HG02798 (cell line): ENCODE data around the gene PFKFB3.
"Not testable (repeated sequence)": the region's sequence is repeated elsewhere in the genome, so short reads cannot be mapped to it uniquely, and the experiment has no call there.

ENCODE experiments used
- ATAC-seq: cut with Tn5 transposase; IDR thresholded peaks from one replicate; pipeline ENCODE4 v1.9.1; 2021; ENCODE audit warnings: mild to moderate bottlenecking; ENCODE audit not compliant: unreplicated experiment, poor library complexity

The PFKFB3 gene

DNA sequence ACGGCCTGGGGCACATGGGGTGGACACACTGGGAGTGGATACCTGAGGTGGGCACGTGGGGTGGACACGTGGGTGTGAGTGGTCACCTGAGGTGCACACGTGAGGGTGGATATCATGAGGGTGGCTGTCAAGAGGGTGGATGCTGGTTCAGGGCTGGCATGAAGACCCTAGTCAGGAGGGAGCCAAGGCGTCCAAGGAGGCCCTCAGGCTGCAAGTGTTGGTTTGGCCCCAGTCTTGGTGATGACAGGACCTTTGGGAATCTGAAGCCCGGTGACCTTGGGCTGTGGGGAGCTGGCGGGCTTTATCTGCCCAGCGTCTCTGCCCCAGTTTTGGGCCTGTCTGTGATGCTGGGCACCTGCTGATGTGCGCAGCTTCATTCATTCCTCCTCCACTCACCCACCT lies 24.9 kb upstream of the PFKFB3 start:
- ATAC-seq = no peak

GRCh38 chr10:6178581-6178980 lies 24.2 kb upstream of the PFKFB3 start:
- ATAC-seq = no peak

GRCh38 chr10:6179078-6179477 lies 23.7 kb upstream of the PFKFB3 start:
- no peak for ATAC-seq

DNA sequence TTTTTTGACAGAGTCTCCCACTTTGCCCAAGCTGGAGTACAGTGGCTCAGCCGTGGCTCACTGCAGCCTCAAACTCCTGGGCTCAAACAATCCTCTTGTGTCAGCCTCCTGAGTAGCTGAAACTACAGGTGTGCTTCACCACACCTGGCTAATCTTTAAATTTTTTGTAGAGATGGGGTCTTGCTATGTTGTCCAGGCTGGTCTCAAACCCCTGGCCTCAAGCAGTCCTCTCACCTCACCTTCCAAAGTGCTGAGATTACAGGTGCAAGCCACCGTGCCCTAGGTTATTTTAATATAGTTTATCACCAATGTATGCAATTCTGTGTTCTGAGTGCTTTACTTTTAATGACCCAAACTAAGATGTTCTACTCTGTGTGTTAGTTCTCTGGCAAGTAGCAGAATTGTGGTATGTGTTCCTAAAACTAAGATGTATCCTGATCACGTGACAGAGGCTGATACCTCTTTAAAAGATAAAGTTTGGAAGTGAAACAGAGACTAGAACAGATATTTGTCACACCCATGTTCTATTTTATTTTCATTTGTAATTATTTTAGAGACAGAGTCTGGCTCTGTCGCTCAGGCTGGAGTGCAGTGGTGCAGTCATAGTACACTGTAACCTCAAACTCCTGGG lies 22.1 kb upstream of the PFKFB3 start:
- ATAC-seq = no peak

DNA sequence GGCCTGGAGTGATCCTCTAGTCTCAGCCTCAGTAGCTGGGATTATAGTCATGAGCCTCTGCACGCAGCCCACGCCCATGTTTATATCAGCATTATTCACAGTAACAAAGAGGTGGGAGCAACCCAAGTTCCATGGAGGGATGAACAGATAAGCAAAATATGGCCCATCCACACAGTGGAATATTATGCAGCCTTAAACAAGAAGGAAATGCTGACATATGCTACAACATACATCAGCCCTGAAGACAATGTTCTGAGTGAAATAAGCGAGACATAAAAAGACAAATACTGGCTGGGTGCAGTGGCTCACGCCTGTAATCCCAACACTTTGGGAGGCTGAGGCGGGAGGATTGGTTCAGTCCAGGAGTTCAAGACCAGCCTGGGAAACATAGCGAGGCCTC lies 21.5 kb upstream of the PFKFB3 start:
- ATAC-seq = no peak

- no peak for ATAC-seq
These were observed 20.2 kb upstream of the PFKFB3 start for GRCh38 chr10:6182454-6183098.

DNA sequence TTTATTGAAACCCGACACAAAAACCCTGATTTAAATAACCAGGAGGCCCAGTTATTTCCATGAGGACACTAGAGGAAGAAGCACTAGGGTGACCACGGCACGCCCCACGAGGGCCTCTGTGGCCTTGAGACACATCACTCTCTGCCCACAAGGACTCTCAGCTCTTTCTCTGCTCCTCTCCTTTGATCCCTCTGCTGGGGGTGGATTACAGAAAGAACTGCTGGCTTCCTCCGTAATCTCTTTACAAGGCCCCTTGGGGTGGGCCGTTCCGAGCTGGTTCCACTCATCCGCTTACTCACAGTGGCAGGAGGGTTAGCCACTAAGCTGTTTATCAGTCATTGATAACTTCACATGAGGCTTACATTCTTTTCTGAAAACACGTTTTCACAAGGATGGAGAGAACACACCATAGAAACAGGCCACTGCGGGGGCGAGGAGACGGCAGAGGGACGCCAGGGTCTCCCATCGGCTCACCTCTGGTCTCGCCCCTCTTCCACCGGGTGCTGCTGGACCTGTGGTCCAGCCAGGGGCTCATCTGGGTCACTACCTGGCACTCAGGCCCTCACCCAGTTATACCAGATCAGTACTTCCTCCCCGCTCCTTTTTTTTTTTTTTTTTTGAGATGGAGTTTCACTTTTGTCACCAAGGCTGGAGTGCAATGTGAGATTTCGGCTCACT lies 17.6 kb upstream of the PFKFB3 start:
- no peak for ATAC-seq

DNA sequence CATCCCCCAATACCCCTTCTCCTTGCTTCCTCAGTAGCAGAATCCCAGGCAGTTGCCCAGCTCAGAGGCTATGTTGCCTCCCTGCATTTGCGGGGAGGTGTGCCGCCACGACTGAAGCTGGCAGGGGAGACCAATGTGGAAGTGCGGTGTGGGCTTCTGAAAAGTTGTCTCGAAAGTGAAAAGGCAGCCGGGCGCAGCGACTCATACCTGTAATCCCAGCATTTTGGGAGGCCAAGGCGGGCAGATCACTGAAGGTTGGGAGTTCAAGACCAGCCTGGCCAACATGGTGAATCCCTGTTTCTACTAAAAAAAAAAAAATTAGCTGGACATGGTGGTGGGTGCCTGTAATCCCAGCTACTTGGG lies 15.9 kb upstream of the PFKFB3 start:
- no peak for ATAC-seq

- ATAC-seq = peak; percentile 64
These were observed 15.5 kb upstream of the PFKFB3 start for GRCh38 chr10:6187278-6187677.

- ATAC-seq = not testable (repeated sequence)
These were observed 12.7 kb upstream of the PFKFB3 start for GRCh38 chr10:6190033-6190432.

DNA sequence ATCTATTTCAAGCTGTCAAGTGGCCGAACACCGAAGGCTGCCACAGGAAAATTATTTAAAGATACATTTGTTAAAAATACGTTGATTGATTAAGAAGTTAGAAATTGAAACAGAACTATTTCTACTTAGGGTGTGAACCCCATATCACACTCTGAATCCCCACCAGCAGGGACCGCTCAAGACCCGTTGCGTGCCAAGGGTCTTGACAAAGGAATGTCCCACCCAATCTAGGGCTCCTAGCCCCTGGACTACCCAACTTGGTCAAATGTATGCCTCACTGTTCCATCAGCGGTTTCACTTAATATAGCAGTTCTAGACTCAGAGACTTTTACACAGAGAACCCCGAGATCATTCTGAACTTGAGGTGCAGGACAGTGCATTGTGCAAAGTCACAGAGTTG lies 11.6 kb upstream of the PFKFB3 start:
- no peak for ATAC-seq

DNA sequence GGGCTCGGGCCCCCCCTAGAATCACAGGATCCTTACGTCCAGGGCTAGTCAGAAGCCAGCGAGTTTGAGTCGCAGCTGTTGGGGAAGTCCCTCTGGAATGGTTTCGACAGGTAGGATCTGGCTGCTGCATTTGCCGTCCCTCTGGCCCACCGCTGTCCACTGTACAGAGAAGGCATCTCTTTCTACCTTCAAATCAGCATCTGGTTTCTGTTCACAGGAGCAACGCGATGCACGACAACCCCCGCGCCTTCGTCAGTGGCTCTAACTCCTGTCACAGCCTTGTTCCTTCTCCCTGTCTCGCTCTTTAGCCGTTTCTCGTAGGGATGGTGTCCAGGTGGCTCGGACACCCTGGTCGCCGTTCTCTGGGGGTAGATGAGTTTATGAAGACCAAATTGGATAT lies 11.2 kb upstream of the PFKFB3 start:
- ATAC-seq = no peak

DNA sequence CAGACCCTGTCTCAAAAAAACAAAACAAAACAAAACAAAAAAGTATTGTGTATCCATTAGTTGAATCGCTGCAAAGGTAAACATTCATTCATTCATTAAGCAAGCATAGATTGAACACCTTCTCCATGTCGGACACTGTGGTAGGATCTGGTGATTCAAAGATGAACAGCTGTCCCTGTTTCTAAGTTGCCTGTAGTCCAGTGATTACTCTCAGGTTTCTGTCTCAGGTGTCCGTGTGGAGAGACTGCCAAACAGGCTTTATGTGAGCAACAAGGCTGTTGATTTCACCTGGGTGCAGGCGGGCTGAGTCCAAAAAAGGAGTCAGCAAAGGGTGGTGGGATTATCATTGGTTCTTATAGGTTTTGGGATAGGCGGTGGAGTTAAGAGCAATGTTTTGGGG lies 9.4 kb upstream of the PFKFB3 start:
- not testable (repeated sequence) for ATAC-seq

GRCh38 chr10:6194311-6194710 lies 8.4 kb upstream of the PFKFB3 start:
- ATAC-seq = no peak

DNA sequence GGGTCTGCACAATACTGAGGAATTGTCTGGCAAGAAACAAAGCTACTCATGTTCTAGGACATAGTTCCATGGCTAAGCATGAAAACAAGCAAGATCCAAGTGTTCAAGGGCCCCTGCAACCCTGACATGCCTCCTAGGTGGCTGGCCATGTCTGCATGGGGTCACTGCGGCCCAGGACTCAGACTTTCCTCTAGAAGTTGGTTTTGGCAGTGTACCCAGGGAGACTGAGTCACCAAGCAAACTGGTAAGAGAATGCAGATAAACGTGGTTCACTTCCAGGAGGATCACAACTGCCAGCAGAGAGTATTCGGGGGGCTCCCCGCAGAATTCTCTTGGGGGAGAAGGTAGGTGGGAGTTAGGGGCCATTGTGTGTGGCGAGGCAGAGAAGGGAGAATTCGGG lies 7.4 kb upstream of the PFKFB3 start:
- ATAC-seq = no peak

DNA sequence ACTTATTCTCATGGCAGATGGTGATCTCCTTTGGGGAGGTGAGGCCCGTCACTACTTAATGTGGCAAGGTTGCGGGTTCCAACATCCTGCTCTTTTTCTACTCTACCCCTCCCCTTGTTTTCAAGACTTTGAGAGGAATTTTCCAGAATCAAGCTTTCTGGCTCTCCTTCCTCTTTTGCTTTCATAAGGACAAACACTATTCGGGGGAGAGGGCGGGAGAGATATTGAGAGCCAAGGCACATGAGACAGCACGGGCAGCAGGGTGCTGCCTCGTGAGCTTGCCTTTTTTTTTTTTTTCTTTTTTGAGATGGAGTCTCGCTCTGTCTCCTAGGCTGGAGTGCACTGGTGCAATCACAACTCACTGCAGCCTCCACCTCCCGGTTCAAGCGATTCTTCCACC lies 6.9 kb upstream of the PFKFB3 start:
- no peak for ATAC-seq

DNA sequence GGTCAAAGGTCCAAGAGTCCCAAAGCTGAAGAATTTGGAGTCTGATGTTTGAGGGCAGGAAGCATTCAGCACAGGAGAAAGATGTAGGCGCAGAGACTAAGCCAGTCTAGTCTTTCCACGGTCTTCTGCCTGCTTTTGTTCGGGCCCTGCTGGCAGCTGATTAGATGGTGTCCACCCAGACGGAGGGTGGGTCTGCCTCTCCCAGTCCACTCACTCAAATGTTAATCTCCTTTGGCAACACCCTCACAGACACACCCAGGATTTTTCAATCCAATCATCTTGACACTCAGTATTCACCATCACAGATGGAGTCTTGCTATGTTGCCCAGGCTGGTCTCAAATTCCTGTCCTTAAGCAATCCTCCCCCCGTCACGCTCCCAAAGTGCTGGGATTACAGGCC lies 6.2 kb upstream of the PFKFB3 start:
- ATAC-seq = not testable (repeated sequence)

DNA sequence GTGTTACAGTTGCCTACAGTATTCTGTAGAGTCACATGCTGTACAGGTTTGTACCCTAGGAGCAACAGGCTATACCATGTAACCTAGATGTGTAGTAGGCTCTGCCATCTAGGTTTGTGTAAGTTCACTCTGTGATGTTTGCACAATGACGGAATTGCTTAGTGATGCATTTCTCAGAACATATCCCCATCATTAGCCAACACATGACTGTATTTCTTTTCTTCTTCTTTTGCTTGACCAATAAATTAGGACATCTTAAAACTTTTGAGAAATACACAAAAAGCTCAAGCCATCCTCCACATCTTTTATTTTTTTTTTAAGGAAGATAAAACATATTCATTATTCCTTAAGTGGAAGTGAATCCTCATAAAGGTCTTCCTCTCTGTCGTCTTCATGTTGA lies 5.4 kb upstream of the PFKFB3 start:
- no peak for ATAC-seq

- ATAC-seq = no peak
These were observed 4.6 kb upstream of the PFKFB3 start for GRCh38 chr10:6198171-6198570.

DNA sequence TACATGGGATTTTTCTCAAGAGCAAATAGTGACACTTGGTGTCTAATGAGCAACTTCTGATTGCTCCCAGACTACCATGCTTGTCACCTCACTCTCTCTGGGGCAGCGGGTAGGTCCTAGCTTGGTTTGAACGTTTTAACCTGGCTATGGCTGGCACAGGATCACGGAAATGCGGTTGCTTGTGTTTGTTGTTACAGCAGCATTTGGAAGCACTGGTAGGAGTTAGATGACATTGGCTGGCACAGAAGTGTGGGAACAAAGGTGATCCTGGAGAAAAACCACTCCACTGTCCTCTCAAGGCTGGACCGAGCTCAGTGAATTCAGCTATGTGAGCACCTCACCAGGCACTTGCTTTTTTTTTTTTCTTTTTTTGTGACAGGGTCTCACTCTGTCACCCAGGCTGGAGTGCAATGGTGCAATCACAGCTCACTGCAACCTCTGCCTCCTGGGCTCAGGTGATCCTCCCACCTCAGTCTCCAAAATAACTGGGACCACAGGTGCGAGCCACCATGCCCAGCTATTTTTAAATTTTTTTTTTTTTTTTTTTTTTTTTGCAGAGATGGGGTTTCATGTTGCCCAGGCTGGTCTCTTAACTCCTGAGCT lies 3.5 kb upstream of the PFKFB3 start:
- ATAC-seq = no peak

- ATAC-seq = no peak
These were observed 2.3 kb upstream of the PFKFB3 start for GRCh38 chr10:6200440-6200733.
